SK-N-MC (cell line): Measurements from ENCODE around the gene DUSP9.

Experiments used
- EZH2 ChIP-seq: fragments of 200-600 bp; sonication (generic); IDR thresholded peaks from one replicate; pipeline ENCODE4 v1.6.1; 2017; ENCODE audit warnings: antibody characterized with exemption
- FOXP2 ChIP-seq: optimal IDR thresholded peaks from 2 replicates; pipeline ENCODE3; 2011; ENCODE audit warnings: mild to moderate bottlenecking, moderate library complexity; ENCODE audit not compliant: insufficient read depth; ENCODE audit errors: extremely low read length, control extremely low read depth
- POLR2AphosphoS5 ChIP-seq: IDR thresholded peaks from 2 replicates; pipeline ENCODE4 v1.6.1; 2012; ENCODE audit warnings: mild to moderate bottlenecking, low read depth, low read length, borderline replicate concordance

- TF ChIP-seq POLR2AphosphoS5 (no peak), EZH2 (no peak), FOXP2 (no peak)
Measured at GRCh38 chrX:153653556-153653955, 6.6 kb downstream of the DUSP9 start.
